Epithelial cell of proximal tubule (primary cell): ENCODE measurements around the gene SORD. TPM values are rescaled to one million over a fixed set of nuclear protein-coding genes. Genes with fewer than 3 reads are reported as not detected.

ENCODE experiments used
- DNase-seq: peaks from one replicate; pipeline ENCODE4 v3.0.0-alpha.2; 2011; ENCODE audit warnings: low read depth
- H3K4me3 ChIP-seq: 2 replicates; pipeline ENCODE4 v1.5.1; 2011; ENCODE audit warnings: low read depth, mild to moderate bottlenecking, low read length
- total RNA-seq: library from RNA; depleted of rRNA; stranded (reverse); fragments of >200 nt; gene quantifications from 2 replicates; pipeline ENCODE4 v1.2.3, GENCODE V29; 2015
- TF ChIP-seq, protein P1 (sequence below): conservative IDR thresholded peaks from 2 replicates; pipeline ENCODE4 v1.5.1; 2012; ENCODE audit warnings: low read depth, mild to moderate bottlenecking, low read length

SORD gene
- total RNA-seq, 1 donor from 2014 or later, result 32.7 TPM

DNA sequence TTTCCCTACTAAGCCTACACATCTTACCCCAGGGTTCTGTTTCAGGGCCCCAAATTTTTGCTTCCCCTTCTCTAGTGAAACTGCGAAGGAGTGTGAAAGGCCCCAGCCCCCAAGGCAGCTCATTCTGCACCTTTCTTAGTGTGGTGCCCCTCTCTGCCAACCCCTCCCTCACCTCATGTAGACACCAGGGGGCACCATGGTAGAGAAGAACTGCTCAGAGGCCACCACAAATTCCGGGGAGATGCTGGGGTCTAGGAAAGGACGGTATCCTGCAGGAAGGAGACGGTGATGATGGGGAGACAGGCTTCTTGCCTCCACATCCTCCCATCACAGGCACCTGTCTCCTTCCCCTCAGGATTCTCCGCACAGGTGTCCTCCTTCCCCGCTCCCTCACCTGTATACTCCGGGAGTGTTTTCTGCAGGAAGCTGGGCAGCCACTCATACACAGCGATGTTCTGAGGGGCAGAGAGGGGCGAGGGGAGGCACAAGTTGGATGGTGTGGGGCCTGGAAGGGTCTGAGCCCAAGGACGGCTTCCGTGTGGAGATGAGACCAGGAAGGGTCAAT, 87.3 kb downstream of the SORD start:
- H3K4me3 ChIP-seq, result no peak overlapping the region
- TF ChIP-seq, protein P1, sequence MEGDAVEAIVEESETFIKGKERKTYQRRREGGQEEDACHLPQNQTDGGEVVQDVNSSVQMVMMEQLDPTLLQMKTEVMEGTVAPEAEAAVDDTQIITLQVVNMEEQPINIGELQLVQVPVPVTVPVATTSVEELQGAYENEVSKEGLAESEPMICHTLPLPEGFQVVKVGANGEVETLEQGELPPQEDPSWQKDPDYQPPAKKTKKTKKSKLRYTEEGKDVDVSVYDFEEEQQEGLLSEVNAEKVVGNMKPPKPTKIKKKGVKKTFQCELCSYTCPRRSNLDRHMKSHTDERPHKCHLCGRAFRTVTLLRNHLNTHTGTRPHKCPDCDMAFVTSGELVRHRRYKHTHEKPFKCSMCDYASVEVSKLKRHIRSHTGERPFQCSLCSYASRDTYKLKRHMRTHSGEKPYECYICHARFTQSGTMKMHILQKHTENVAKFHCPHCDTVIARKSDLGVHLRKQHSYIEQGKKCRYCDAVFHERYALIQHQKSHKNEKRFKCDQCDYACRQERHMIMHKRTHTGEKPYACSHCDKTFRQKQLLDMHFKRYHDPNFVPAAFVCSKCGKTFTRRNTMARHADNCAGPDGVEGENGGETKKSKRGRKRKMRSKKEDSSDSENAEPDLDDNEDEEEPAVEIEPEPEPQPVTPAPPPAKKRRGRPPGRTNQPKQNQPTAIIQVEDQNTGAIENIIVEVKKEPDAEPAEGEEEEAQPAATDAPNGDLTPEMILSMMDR, result peak; percentile 28
- DNase-seq, result no peak

DNA sequence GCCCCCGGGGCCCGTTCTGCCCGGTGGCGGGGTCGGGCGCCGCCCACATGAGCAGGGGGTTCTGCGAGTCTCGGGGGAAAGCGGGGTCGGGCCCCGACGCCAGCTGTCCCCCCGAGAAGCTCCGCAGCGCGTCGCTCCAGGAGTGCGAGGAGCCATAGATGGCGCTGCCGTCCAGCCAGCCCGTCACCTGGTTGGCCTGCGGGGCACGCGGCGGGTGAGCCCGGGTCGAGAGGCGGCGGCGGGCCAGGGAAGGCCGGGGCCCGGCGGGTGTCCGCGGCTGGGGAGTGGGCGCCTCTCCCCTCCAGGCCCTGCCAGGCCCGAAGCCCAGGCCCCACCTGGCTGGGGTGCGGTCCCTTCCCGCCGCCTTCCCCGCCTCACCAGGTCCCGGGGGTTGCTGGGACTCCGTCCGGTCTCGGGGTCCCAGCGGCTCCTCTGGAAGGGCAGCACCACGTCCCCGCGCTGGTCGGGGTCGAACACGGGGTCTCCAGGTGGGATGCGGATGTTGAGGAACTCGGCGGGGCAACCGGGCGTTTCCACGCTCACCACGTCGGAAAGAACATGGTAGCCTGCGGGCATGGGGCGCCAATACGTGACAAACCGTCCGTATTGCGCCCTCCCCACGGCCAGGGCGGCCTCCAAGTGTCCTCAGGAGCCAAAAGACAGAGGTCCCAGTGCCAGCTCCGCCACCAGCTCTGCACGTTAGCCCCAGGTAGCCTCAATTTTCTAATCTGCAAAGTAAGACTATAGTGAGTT, 88.6 kb downstream of the SORD start:
- TF ChIP-seq, protein P1, result no peak
- no peak for DNase-seq
- no peak overlapping the region for H3K4me3 ChIP-seq

DNA sequence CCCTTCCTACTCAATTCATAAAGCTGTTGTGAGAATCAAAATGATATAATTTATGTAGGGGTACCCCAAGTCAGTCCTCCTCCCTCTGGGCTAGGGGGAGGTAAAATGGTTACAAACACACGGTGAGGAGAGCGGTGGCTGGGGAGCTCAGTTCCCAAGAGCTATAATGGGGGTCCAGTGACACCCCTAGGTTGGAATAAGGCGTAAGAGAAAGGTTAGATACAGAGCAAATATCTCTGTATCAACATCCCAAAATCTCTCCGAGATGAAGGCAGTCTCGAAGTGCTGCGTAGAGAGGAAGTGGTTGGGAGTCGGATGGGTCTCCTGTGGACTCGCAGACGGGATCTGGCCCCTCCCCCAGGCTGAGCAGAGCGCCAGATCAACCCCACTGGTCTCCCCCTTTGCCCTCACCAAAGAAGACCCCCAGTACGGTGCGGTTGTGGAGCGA, 89.2 kb downstream of the SORD start:
- TF ChIP-seq, protein P1, result no peak
- H3K4me3 ChIP-seq, result no peak overlapping the region
- DNase-seq, result no peak

DNA sequence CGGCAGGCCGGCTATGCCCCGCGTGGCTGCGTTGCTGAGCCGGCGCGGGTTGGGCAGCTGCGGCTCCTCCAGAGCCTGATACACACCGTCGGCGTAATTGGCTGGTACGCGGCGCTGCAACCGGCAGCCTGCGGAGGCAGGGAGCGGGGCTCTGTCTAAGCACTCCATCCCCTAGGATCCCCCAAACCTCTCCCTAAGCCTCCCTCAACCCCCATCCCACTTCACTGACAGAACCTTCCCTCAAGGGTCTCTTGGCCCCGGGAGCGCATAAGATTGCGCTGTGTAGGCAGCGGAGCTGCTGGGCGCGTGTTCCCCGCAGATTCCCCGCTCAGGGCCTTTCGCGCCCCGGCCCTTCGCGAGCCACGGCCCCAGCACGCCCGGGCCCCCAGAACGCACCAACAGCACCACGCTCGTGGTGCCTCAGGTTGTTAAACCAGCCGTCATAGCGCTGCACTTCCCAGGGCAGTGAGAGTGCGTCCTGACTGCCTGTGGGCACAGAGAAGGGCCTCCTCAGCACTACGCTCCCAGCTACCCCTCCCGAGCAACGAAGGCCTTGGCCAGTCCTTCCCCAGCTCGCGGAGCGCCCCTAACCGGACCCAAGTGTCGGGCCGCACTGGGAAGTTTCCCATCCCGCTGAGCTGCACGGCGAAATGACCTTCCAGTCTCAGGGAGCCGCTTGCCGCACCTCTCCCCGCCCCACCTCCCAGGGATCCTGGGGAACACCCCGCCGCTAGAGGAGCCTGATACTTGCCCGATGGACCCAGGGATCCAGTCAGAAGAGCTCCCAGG, 89.8 kb downstream of the SORD start:
- TF ChIP-seq, protein P1, result no peak
- DNase-seq, result no peak
- H3K4me3 ChIP-seq, result no peak overlapping the region

DNA sequence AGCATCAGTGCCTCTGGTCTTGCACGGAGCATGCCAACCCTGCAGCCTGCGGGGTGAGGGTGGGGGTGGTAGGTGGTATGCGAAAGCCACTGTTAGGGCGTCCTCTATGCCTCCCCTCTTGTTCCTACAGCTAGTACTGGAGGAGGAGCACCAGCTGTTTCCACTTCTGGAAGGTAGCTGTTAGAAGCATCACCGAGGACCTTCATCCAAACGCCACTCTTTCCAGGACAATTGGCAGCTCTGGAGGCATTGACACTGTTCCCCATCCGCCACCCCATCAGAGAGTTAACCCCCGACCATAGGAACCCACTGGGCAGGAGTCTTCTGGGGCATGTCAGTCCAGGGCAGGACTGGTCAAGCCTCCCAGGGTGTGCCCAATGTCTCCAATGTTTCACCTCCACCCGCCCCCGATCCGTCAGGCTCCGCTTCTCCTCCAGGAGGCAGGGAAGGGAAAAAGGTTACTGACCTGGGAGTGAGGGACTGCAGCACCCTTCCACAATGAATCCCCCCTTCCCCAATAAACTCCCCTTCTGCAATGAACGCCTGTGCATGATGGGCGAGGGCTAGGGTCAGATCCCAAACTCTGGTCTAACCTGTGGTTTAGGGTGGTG, 90.5 kb downstream of the SORD start:
- TF ChIP-seq, protein P1, result no peak
- DNase-seq, result no peak

DNA sequence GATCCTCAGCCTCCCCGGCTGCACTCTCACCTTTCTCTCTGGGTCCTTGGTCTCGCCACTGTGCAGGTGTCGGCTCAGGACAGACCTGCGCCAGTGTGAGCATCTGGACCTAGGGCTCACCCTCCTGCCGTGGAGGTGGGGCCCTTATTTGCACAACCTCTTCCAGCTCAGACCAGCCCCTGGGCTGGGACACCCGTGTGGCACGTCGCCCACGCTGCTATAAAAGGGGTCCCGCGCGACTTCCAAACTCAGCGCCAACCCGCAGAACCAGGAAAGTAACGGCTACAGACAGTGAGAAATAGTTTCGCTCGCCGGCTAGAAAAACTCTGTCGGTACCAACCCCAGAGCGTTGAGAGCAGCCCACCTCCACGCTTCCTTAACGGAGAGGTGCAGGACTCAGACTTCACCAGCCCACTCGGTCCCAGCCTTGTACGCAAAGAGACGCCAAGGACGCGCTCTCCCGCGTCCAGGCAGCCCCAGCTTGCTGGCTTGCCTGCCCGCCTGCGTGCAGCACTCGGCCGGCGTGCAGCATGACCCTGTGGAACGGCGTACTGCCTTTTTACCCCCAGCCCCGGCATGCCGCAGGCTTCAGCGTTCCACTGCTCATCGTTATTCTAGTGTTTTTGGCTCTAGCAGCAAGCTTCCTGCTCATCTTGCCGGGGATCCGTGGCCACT, 91.2 kb downstream of the SORD start, which contains the start of the genes DUOX2 and DUOXA2:
DUOX2 (minus strand) TSS at position 97 of the 675 bp plus-strand sequence. CDS start 761 bp downstream, outside the sequence.
DUOXA2 (plus strand) TSS at position 251 of the 675 bp plus-strand sequence; CDS start at position 531, 280 bp downstream.
- no peak within 1 kb of the TSS for H3K4me3 ChIP-seq
- TF ChIP-seq, protein P1, result no peak
- DNase-seq, result no peak

More for the DNA sequence above, 90.5 kb downstream of the SORD start:
- no peak overlapping the region for H3K4me3 ChIP-seq
